RWPE1 (cell line): ENCODE results near the gene NLRP3.

Source experiments
- CTCF ChIA-PET: fragments of 350-600 bp; sonication (Branson Sonifier 250); formaldehyde crosslinking; extraction: SDS; loops from one replicate; lab custom pipeline; 2021; lab: Yijun Ruan, JAX
- POLR2A ChIA-PET: fragments of 400-600 bp; formaldehyde crosslinking; extraction: SDS; loops from one replicate; lab custom pipeline; 2020; ENCODE audit warnings: antibody characterized with exemption; ENCODE audit not compliant: low non-redundant PET; lab: Yijun Ruan, JAX
- DNase-seq: peaks from one replicate; pipeline ENCODE4 v3.0.0; 2012; ENCODE audit warnings: low spot score
- H3K27ac ChIP-seq: fragments of 450-650 bp; 2 replicates; pipeline ENCODE4 v1.5.1; 2017
- TF ChIP-seq, protein P1 (sequence below): fragments of 450-650 bp; conservative IDR thresholded peaks from 2 replicates; pipeline ENCODE4 v1.5.1; 2017; ENCODE audit warnings: low read depth, mild to moderate bottlenecking

The NLRP3 gene

DNA sequence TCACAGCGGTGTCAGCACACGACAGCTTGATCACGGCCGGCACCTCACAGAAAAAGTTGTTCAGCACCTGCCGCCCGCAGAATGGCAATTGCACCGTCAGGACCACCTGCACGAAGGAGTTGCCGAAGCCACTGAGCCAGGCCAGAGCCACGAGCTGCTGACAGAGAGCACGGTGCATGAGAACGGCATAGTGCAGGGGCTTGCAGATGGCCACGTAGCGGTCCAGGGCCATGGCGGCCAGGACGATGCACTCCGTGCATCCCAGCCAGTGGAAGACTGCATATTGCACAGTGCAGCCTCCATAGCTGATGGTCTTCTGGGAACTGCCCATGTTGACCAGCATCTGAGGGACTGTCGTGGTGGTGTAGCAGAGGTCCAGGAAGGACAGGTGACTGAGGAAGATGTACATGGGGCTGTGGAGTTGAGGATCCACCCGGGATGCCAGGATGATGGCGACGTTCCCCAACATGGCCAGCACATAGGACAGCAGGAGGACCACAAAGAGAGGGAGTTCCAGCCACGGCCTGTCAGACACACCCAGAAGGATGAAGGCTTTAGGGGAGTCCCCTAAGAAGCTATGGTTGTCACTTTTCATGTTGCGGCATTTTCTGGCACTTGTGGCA lies 35.5 kb downstream of the NLRP3 start:
- TF ChIP-seq, protein P1, sequence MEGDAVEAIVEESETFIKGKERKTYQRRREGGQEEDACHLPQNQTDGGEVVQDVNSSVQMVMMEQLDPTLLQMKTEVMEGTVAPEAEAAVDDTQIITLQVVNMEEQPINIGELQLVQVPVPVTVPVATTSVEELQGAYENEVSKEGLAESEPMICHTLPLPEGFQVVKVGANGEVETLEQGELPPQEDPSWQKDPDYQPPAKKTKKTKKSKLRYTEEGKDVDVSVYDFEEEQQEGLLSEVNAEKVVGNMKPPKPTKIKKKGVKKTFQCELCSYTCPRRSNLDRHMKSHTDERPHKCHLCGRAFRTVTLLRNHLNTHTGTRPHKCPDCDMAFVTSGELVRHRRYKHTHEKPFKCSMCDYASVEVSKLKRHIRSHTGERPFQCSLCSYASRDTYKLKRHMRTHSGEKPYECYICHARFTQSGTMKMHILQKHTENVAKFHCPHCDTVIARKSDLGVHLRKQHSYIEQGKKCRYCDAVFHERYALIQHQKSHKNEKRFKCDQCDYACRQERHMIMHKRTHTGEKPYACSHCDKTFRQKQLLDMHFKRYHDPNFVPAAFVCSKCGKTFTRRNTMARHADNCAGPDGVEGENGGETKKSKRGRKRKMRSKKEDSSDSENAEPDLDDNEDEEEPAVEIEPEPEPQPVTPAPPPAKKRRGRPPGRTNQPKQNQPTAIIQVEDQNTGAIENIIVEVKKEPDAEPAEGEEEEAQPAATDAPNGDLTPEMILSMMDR: no peak
- no peak for DNase-seq
- ChIA-PET CTCF (no interaction called here), POLR2A (no interaction called here)
- H3K27ac ChIP-seq: no peak overlapping the region

GRCh38 chr1:247452447-247453039 lies 36.6 kb downstream of the NLRP3 start:
- CTCF ChIA-PET: interaction anchor here (1.1 kb wide), 1 partner anchor 63 kb away, joined by 4 read pairs; no protein-coding TSS in a partner anchor
- no peak overlapping the region for H3K27ac ChIP-seq
- POLR2A ChIA-PET: no interaction called here
- DNase-seq: no peak
- TF ChIP-seq, protein P1: no peak

- ChIA-PET CTCF (interaction anchor here (1.1 kb wide), 1 partner anchor 64 kb away, joined by 4 read pairs; no protein-coding TSS in a partner anchor), POLR2A (no interaction called here)
- TF ChIP-seq, protein P1: no peak
- H3K27ac ChIP-seq: no peak overlapping the region
- no peak for DNase-seq
Measured at GRCh38 chr1:247453245-247453644, 37.3 kb downstream of the NLRP3 start.

DNA sequence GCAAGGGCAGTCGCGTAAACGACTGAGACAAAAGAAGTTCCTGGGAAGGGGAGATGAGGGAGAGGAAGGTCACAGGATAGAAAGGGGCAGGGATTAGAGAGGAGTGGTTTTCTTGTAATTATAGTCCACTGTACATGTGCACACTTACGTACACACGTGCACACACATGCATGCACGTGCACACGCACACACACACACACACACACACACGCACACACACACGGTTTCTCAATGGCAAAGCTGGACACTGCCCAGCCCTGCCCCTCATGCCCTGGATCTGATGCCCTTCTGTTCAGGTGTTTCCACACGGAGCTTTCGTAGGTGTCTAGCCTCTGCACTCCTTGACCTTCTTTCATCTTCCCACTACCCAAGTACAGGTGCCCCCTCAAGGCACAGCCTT lies 38.0 kb downstream of the NLRP3 start:
- no peak for DNase-seq
- H3K27ac ChIP-seq: no peak overlapping the region
- POLR2A ChIA-PET: no interaction called here
- TF ChIP-seq, protein P1: no peak
- CTCF ChIA-PET: no interaction called here

- POLR2A ChIA-PET: no interaction called here
- no peak overlapping the region for H3K27ac ChIP-seq
- CTCF ChIA-PET: no interaction called here
- no peak for DNase-seq
- TF ChIP-seq, protein P1: no peak
Measured at GRCh38 chr1:247456021-247456420, 40.0 kb downstream of the NLRP3 start.

GRCh38 chr1:247456914-247457639 lies 41.1 kb downstream of the NLRP3 start:
- CTCF ChIA-PET: interaction anchor here (0.6 kb wide), 1 partner anchor 19 kb away, joined by 3 read pairs; no protein-coding TSS in a partner anchor
- H3K27ac ChIP-seq: no peak overlapping the region
- POLR2A ChIA-PET: no interaction called here

More at GRCh38 chr1:247456914-247457639, 41.1 kb downstream of the NLRP3 start:
- TF ChIP-seq, protein P1: no peak
- DNase-seq: no peak
